HepG2 (cell line): Measurements from ENCODE around the gene ANKEF1.

ENCODE experiments used
- CTCF ChIP-seq: sonication (generic); formaldehyde crosslinking; IDR thresholded peaks from 2 replicates; pipeline ENCODE4 v1.5.0; 2020; ENCODE audit warnings: mild to moderate bottlenecking, missing genetic modification reagents, moderate library complexity
- MIER2 ChIP-seq: IDR thresholded peaks from 2 replicates; pipeline ENCODE4 v1.6.1; 2016; ENCODE audit warnings: missing biosample characterization, missing genetic modification reagents
- MXD4 ChIP-seq: IDR thresholded peaks from 2 replicates; pipeline ENCODE4 v1.6.1; 2016; ENCODE audit warnings: mild to moderate bottlenecking, missing biosample characterization, missing genetic modification reagents
- NPAS2 ChIP-seq: sonication (generic); formaldehyde crosslinking; IDR thresholded peaks from 2 replicates; pipeline ENCODE4 v1.8.0; 2022; ENCODE audit warnings: mild to moderate bottlenecking, missing genetic modification reagents, borderline replicate concordance
- SIN3B ChIP-seq: fragments of 150-350 bp; IDR thresholded peaks from 2 replicates; pipeline ENCODE4 v1.6.1; 2014; ENCODE audit warnings: low read length
- YY1 ChIP-seq: IDR thresholded peaks from 2 replicates; pipeline ENCODE4 v1.6.1; 2011; ENCODE audit warnings: low read length, low read depth, moderate library complexity, mild to moderate bottlenecking; ENCODE audit not compliant: insufficient read depth, insufficient replicate concordance
- ZNF609 ChIP-seq: sonication (generic); formaldehyde crosslinking; IDR thresholded peaks from 2 replicates; pipeline ENCODE4 v1.4.0; 2020; ENCODE audit warnings: mild to moderate bottlenecking, missing genetic modification reagents, borderline replicate concordance
- TF ChIP-seq, protein P1 (sequence below): sonication (generic); formaldehyde crosslinking; IDR thresholded peaks from 2 replicates; pipeline ENCODE4 v1.5.0; 2020; ENCODE audit warnings: missing genetic modification reagents

- TF ChIP-seq NPAS2 (CRISPR knock-in tag) = no peak
- no peak for TF ChIP-seq ZNF609 (CRISPR knock-in tag)
- TF ChIP-seq MXD4 (CRISPR knock-in tag) = no peak
- TF ChIP-seq, protein P1, sequence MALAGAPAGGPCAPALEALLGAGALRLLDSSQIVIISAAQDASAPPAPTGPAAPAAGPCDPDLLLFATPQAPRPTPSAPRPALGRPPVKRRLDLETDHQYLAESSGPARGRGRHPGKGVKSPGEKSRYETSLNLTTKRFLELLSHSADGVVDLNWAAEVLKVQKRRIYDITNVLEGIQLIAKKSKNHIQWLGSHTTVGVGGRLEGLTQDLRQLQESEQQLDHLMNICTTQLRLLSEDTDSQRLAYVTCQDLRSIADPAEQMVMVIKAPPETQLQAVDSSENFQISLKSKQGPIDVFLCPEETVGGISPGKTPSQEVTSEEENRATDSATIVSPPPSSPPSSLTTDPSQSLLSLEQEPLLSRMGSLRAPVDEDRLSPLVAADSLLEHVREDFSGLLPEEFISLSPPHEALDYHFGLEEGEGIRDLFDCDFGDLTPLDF (CRISPR knock-in tag) = no peak
- TF ChIP-seq CTCF = no peak
- no peak for TF ChIP-seq YY1
- no peak for TF ChIP-seq SIN3B
- no peak for TF ChIP-seq MIER2 (CRISPR knock-in tag)
Measured at GRCh38 chr20:10063482-10063881, 28.7 kb downstream of the ANKEF1 start.
